T-helper 2 cell treated with Interferon-gamma antibody and Interleukin-4, amounts not matched to agents 5 μg/mL and 100 μg/mL, for 36 hours (primary cell): ENCODE results near the gene TBC1D3B.
"Not testable (repeated sequence)": the region's sequence is repeated elsewhere in the genome, so short reads cannot be mapped to it uniquely, and the experiment has no call there.

ENCODE experiments used
- DNase-seq: peaks from one replicate; pipeline ENCODE4 v3.0.0; 2021; ENCODE audit warnings: low spot score
- H3K27ac Mint-ChIP-seq: one replicate; pipeline ENCODE4 v1.8.0; 2021; ENCODE audit warnings: mild to moderate bottlenecking, mixed read lengths
- H3K27me3 Mint-ChIP-seq: one replicate; pipeline ENCODE4 v1.8.0; 2021; ENCODE audit warnings: low read depth, mixed read lengths
- H3K36me3 Mint-ChIP-seq: one replicate; pipeline ENCODE4 v1.8.0; 2021; ENCODE audit warnings: low read depth, mixed read lengths
- H3K4me1 Mint-ChIP-seq: one replicate; pipeline ENCODE4 v1.8.0; 2021; ENCODE audit warnings: low read depth, mixed read lengths
- H3K4me3 Mint-ChIP-seq: one replicate; pipeline ENCODE4 v1.8.0; 2022; ENCODE audit warnings: mild to moderate bottlenecking, moderate library complexity, mixed read lengths
- H3K9me3 Mint-ChIP-seq: one replicate; pipeline ENCODE4 v1.8.0; 2021; ENCODE audit warnings: mixed read lengths

The TBC1D3B gene

DNA sequence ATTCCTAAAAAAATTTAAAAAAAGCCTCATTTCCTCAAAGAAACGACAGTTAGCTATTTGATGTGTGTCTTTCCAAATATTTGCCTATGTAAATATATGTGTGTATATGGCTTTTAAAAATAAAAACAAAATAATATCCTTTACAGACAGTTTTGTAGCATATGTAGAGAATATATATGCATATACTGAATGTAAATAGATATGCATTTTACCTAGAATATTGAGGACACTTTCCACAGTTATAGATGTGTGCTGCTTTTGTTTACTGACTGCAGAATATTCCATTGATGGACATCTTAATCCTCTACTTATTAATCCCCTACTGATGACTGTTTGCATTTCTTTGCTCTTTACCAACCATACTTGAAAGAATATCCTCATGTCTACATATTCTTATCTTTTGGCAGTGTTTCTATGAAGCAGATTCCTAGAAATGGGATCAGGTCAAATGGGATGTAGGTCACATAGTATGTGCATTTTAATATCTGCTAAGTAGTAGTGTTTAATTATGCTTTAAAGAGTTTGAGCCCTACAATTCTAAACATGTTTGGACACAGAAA, 16.9 kb upstream of the TBC1D3B start:
- Mint-ChIP-seq H3K36me3 (no peaks in the 10 kb centered on the region), H3K27me3 (peaks cover 42% of the 10 kb centered on the region), H3K4me3 (no peak overlapping the region), H3K4me1 (peaks cover 21% of the 10 kb centered on the region), H3K27ac (no peak overlapping the region), H3K9me3 (no peaks in the 10 kb centered on the region)
- no peak for DNase-seq

DNA sequence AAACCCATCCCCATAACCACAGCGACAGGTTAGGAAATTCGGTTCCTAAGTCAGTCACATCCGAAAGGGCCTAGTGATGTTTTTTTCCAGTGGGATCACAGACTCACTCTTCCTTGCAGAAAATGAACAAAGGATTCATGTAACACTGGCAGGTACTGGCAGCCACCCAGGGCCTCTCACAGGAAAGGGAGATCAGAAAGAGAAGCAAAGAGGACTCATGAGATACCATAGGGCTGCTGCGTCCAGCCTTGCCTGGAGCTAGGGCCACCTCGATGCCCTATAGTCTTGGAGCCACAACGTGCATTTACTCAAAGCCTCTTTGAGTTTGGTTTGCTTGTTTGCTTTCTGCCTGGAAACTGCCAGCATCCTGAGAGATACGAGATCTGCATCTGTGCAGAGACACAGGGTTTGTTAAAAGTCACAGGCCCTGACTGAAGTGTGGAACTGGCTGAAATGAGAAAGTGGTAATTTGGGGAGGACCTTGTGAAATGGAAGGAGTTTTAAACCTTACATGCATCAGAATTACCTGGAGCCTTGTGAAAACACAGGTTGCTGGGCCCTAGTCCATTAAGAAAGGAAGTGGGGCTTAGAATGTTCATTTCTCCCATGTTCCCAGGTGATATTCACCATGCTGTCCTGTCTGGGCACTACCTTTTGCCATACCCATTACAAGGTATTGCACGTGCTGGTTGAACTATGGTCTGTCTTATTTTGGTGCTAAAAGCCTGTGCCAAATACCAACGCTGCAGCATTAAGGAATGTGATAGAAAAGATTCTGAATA, 14.3 kb upstream of the TBC1D3B start:
- not testable (repeated sequence) for H3K4me3 Mint-ChIP-seq, H3K36me3 Mint-ChIP-seq, H3K9me3 Mint-ChIP-seq, H3K27ac Mint-ChIP-seq, DNase-seq
- peaks cover 43% of the 10 kb centered on the region for H3K27me3 Mint-ChIP-seq
- peaks cover 13% of the 10 kb centered on the region for H3K4me1 Mint-ChIP-seq

DNA sequence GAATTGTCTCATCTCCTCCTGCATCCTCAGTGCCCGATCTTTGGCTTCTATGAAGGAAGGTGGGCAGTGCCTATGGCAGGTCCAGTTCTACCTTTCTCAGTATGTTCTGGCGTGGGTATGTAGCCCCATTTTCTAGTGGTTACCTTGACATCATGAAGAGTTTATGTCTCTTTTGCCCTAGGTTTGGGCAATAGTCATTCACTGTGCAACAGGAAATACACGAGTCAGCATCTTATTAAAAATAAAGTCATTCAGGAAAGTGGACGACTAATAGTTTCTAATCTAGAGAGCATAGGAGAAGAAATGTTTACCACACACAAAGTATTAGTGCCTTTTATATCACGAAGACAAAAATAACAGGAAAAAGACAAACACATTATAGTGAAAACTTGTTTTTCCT, 13.6 kb upstream of the TBC1D3B start:
- not testable (repeated sequence) for H3K36me3 Mint-ChIP-seq, H3K27ac Mint-ChIP-seq, H3K9me3 Mint-ChIP-seq, DNase-seq, H3K4me3 Mint-ChIP-seq
- Mint-ChIP-seq H3K27me3 (peaks cover 46% of the 10 kb centered on the region), H3K4me1 (peaks cover 13% of the 10 kb centered on the region)

DNA sequence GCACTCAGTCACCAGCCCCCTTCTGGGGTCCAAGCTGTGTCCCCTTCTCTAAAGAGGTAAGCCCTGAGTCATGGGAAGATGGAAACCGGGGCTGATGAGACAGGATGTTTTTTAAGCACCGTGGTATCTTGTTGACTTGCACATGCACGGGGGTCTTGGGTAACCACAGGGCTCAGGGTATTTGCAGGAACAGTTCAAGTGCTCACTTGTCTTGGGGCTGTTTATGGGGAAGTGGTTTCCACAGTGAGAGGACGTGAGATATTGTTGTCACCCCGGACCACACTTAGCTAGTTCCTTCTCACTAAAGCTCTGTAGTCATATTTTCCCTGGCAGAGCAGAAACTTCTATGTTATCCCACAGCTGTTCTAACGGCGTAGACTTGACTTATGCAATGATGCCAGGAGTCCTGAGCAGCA, 12.5 kb upstream of the TBC1D3B start:
- no peak for DNase-seq
- Mint-ChIP-seq H3K36me3 (no peaks in the 10 kb centered on the region), H3K9me3 (no peaks in the 10 kb centered on the region), H3K4me1 (peaks cover 13% of the 10 kb centered on the region), H3K27ac (no peak overlapping the region), H3K4me3 (no peak overlapping the region), H3K27me3 (peaks cover 51% of the 10 kb centered on the region)

DNA sequence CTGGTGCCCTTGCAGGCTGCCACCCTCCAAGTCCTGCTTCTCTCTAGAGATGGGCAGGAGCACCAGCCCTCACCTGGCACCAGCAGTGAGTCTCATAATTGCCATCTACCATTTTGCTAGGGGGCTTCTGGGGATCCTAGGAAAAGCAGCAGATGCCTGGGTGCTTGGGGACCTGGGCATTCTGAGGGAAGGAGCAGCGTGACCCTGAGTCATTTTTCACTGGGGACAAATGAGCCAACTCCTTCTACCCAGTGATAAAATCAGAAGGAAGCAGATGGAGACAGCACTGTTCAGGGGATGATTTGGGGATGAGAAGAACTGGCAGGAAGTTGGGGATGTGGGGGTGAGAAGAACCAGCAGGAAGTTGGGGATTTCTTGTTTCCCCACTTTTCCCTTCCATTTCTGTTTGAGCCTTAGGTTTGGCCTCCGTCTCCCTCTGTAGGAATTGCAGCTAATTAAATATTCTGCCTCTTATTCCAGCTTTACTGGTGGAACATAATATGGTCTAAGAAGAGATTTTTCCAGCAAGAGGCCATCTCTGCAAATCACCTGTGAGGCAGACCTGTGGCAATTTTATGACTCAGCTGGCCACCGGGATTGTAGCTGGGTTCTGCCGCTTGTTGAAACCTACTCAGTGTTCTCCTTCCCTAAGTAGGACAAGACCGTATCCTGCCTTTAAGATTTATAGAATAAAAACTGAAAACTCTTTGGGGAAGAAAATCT, 11.7 kb upstream of the TBC1D3B start:
- H3K27ac Mint-ChIP-seq, H3K4me3 Mint-ChIP-seq, DNase-seq, H3K36me3 Mint-ChIP-seq, H3K9me3 Mint-ChIP-seq: not testable (repeated sequence)
- Mint-ChIP-seq H3K27me3 (peaks cover 51% of the 10 kb centered on the region), H3K4me1 (peaks cover 13% of the 10 kb centered on the region)

DNA sequence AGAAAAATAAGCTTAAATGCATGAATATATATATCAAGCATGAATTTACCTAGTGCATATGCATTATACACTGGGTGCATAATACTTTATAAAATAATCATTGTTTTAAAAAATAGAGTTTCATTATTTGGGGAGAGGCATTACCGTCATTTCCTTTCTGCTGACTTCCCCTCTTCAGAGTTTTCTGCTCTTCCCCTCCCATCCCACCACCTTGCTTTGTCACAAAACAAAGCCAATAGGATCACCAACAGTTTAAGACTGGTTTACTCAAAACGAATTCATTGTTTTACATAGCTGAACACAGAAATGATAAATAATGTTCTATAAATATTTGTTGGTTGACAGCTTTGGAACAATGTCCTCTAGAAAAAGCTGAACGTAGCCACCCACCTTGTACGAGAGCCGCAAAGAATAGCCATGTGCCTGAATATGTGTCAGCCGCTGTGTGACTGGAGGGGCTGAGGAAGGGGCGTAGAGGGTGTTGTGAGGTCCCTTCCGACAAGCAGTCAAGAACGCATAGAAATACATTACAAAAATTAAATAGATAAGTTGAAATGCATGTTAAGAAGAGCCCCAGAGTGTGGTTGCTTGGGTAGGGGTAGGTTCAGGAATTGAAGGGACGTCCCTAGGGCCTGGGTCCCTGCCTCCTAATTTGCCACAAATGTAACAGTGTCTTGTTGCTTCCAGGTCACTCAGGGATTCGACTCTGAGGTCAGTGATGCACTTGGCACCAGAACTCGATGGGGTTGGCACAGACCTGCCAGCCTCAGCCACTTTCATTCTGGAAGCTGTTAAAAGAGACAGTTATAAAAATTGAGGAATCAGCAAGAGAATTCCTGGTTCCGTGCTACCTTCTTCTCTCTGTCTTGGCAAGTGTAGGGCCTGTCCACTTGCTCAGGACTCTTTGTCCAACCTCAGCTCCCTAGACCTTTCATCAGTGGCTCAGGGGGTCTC, 10.7 kb upstream of the TBC1D3B start:
- H3K4me1 Mint-ChIP-seq = peaks cover 10% of the 10 kb centered on the region
- DNase-seq, H3K4me3 Mint-ChIP-seq, H3K27ac Mint-ChIP-seq, H3K36me3 Mint-ChIP-seq, H3K9me3 Mint-ChIP-seq: not testable (repeated sequence)
- peaks cover 48% of the 10 kb centered on the region for H3K27me3 Mint-ChIP-seq

DNA sequence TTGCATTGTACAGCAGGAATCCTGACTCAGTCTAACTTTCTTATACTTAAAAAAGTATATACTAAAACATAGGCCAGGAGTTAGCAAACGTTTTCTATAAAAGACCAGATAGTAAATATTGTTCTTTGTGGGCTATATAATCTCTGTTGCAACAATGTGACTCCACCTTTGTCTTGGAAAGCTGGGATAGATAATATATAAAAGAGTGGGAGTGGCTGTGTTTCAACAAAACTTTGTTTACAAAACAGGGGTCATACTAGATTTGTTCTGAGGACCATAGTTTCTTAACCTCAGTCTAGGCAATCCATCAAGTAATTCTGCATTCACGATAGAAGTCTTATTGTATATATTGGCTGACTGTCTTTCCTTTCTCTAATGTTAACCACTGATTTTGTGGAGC, 9.0 kb upstream of the TBC1D3B start:
- H3K36me3 Mint-ChIP-seq = no peaks in the 10 kb centered on the region

DNA sequence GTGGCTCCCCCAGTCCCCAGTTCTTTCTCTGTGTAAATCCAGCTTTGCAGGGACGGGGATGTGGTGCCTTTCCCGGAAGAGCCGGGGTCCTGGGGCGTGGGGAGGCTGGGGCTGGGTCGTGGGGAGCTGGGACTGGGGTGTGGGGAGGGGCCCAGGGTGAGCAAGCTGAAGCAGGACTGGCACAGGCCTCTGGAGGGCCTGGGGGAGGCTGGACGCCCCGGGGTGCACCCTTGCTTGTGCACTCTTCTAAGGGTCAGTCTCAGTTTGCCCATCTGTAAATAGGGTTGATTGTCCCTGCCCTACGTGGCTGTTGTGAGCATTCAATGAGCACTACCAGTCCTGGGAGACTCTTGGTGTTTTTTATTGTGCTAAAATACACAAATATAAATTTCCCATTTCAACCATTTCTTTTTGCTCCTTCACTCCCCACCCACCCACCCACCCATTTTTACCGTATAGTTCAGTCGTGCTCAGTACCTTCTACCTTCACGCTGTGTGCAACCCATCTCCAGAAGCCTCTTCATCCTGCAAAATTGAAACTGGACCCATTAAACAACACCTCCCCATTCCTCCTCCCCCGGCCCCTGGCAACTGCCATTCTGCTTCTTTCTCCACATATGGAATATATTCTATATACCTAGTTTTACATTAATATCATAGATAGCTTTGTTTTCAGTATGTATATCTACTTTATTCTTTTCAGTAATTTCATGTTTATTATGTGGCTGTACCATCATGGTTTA, 7.8 kb upstream of the TBC1D3B start:
- H3K4me1 Mint-ChIP-seq = peaks cover 6% of the 10 kb centered on the region
- H3K27me3 Mint-ChIP-seq = peaks cover 55% of the 10 kb centered on the region

More for the DNA sequence above, 9.0 kb upstream of the TBC1D3B start:
- Mint-ChIP-seq H3K27ac (no peak overlapping the region), H3K27me3 (peaks cover 56% of the 10 kb centered on the region), H3K9me3 (no peaks in the 10 kb centered on the region), H3K4me3 (no peak overlapping the region), H3K4me1 (peaks cover 10% of the 10 kb centered on the region)
- no peak for DNase-seq

DNA sequence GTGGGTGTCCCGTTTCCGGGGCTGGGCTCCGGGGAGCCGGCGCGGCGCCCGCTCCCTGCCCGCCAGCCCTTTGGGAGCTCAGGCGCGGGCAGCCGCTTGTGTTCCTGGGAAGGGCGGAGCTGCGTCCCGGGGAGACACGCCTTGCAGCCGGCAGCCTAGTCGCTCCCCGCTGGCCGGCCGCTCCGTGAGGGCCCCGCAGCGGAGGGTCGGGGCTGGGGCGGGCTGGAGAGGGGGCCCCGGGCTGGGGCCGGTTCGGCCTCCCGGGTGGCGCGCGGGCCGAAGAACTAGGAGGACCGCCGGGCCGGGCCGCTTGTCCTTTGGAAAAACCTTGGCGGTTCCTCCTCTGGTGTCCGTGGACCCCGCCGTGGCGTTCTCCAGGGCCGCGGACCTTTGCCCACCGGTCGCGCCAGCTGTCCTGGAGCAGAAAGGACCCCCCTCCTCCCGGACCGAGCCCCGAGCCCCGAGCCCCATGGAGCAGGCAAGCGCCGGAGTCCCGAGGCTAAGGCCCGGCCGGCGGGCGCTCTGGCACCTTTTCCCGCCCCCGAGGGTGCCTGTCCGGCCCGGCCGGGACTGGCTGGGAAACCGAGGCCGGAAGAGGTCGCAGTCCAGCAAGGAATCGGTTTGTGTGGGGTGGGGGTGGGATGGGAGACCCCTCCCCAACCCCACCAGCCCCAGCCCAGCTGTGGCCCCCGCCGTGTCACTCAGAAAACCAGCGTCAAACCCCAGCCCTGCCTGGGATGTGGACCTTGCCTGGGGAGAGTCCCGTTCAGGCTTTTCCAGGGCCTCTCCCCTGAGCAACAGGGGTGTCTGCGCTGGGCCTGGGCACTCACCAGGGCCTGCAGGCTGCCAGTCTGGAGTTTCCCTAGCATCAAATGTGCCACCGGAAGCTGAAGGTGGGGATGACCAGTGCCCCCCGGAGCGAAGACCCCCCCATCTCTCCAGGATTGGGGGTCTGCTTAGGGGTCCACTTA, 6.8 kb upstream of the TBC1D3B start:
- H3K27ac Mint-ChIP-seq = no peak overlapping the region
- H3K27me3 Mint-ChIP-seq = peaks cover 48% of the 10 kb centered on the region
- H3K4me1 Mint-ChIP-seq = no peaks in the 10 kb centered on the region
- H3K4me3 Mint-ChIP-seq = no peak overlapping the region
- no peaks in the 10 kb centered on the region for H3K36me3 Mint-ChIP-seq
- DNase-seq = no peak
- H3K9me3 Mint-ChIP-seq = no peaks in the 10 kb centered on the region

More for the DNA sequence above, 7.8 kb upstream of the TBC1D3B start:
- H3K9me3 Mint-ChIP-seq = no peaks in the 10 kb centered on the region
- DNase-seq = no peak
- no peaks in the 10 kb centered on the region for H3K36me3 Mint-ChIP-seq
- H3K27ac Mint-ChIP-seq = no peak overlapping the region
- H3K4me3 Mint-ChIP-seq = no peak overlapping the region

DNA sequence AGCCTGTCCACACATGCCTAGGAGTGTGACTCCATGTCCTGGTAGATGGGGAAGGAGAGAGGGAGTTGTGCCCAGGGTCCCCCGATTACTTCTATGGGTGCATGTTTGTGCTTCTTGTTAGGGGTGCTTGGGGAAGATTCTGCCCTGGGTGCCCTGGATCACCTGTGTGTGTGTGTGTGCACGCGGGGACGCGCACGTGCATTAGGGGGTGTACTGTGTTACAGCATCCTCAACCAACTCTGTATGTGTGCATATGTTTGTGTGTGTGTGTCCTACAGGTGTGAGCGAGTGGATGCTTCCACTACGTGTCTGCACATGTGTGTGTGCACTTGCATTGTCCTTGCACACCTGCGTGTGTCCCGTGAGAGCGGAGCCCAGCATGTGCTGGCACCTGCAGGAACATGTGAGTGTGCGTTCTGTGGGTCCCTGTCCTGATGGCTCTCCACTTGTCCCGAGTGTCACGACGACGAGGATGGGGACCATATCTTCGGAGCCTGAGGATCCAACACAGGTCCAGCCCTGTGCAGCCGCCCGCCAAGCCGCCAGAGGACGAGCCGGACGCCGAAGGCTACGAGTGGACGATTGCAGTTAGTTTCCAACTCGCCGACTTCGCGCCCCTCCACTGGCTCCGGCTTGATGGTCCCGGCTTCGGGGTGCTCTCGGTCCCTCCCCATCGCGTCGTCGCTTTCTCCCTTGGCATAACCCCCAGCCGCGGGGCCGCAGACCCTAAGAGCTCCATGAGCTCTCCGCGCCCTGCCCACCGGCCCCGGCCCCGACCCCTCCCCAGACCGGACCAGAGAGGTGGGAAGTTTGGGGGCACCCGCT, 6.0 kb upstream of the TBC1D3B start:
- Mint-ChIP-seq H3K9me3 (no peaks in the 10 kb centered on the region), H3K27ac (no peak overlapping the region), H3K4me3 (no peak overlapping the region), H3K27me3 (peaks cover 39% of the 10 kb centered on the region), H3K36me3 (no peaks in the 10 kb centered on the region), H3K4me1 (no peaks in the 10 kb centered on the region)
- DNase-seq = no peak

DNA sequence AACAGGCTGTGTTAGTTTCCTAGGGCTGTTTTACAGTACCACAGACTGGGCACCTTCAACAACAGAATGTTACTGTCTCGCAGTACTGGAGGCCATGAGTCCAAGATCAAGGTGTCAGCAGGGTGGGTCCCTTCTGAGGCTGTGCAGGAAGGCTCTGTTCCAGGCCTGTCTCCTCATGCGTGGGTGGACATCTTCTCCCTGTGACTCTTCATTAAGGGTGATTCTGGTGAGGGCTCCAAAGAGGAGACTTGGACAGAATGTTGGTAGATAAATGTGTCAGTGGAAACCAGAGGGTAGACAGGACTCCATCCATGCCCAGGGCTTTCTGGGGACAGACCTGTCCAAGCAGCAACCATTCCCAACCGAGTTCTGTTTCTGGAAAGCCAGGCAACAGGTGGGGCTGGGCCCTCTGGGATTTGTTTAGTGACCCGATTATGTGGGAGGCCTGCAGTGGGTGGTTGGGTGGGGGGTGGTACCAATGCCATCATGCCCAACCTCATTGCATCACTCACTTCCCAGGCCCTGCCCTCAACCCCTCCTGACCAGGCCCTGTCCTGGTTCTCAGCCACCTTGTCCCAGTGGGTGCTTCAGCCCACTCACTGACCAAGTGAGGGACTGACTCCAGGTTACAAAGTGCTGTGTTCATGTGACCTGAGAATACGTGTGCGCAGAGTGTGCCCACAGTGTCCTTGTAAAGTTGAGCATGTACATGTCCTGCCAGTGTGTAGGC, 5.2 kb upstream of the TBC1D3B start:
- not testable (repeated sequence) for H3K27ac Mint-ChIP-seq, H3K4me1 Mint-ChIP-seq, H3K4me3 Mint-ChIP-seq, DNase-seq, H3K9me3 Mint-ChIP-seq, H3K36me3 Mint-ChIP-seq
- peaks cover 39% of the 10 kb centered on the region for H3K27me3 Mint-ChIP-seq
